CD4-positive, alpha-beta T cell (primary cell): Measurements from ENCODE around the gene UGGT2. TPM values are rescaled to one million over a fixed set of nuclear protein-coding genes. Genes with fewer than 3 reads are reported as not detected.

ENCODE experiments used
- ATAC-seq: fragments of 200-7000 bp; cut with Tn5 transposase; one replicate; pipeline ENCODE4 v1.10.0; 2022; ENCODE audit warnings: mild to moderate bottlenecking; ENCODE audit not compliant: poor library complexity
- CTCF ChIA-PET: fragments of 350-600 bp; sonication (Branson Sonifier 250); formaldehyde crosslinking; loops from one replicate; lab custom pipeline; 2021; ENCODE audit warnings: antibody characterized with exemption, inconsistent platforms; lab: Charles Lee
- POLR2A ChIA-PET: fragments of 350-600 bp; sonication (Branson Sonifier 250); formaldehyde crosslinking; loops from one replicate; lab custom pipeline; 2021; ENCODE audit warnings: antibody characterized with exemption, inconsistent platforms; lab: Charles Lee
- DNase-seq, 14 experiments: peaks; one replicate each; pipeline ENCODE4 v3.0.0-alpha.2; 2013 to 2020; ENCODE audit warnings: mixed read lengths in 2 of 14
- H3K27ac ChIP-seq, 2 donors: one replicate each; pipeline versions ENCODE4 v1.5.1 to v1.7.0; 2013; ENCODE audit warnings: low read length in 2 of 2, low read depth in 1 of 2, mild to moderate bottlenecking in 1 of 2
- H3K27me3 ChIP-seq, 2 experiments: 1 replicate in 1 of 2; 2 replicates in 1 of 2; pipeline versions ENCODE4 v1.6.1 to v1.7.0; 2013; ENCODE audit warnings: low read length in 2 of 2, control low read depth in 1 of 2, mild to moderate bottlenecking in 1 of 2, moderate library complexity in 1 of 2; ENCODE audit not compliant: insufficient read depth in 2 of 2, control insufficient read depth in 1 of 2
- H3K36me3 ChIP-seq: one replicate; pipeline ENCODE4 v1.6.1; 2013; ENCODE audit warnings: low read length, control low read depth; ENCODE audit not compliant: insufficient read depth
- H3K4me1 ChIP-seq: one replicate; pipeline ENCODE4 v1.6.1; 2013; ENCODE audit warnings: low read length, control low read depth; ENCODE audit not compliant: insufficient read depth
- H3K4me3 ChIP-seq: one replicate; pipeline ENCODE4 v1.5.1; 2013; ENCODE audit warnings: mild to moderate bottlenecking, low read length, moderate library complexity
- H3K9me3 ChIP-seq, 2 experiments: 1 replicate in 1 of 2; 2 replicates in 1 of 2; pipeline versions ENCODE4 v1.6.1 to v1.7.0; 2013; ENCODE audit warnings: low read length in 2 of 2, mild to moderate bottlenecking in 2 of 2, control low read depth in 1 of 2, moderate library complexity in 1 of 2; ENCODE audit not compliant: control insufficient read depth in 1 of 2, insufficient read depth in 1 of 2
- H3K27ac Mint-ChIP-seq: one replicate; pipeline ENCODE4 v1.8.0; 2020; ENCODE audit warnings: mixed read lengths
- H3K27me3 Mint-ChIP-seq: one replicate; pipeline ENCODE4 v1.8.0; 2021; ENCODE audit warnings: mixed read lengths
- H3K36me3 Mint-ChIP-seq: one replicate; pipeline ENCODE4 v1.8.0; 2021; ENCODE audit warnings: low read depth, mixed read lengths
- H3K4me1 Mint-ChIP-seq: one replicate; pipeline ENCODE4 v1.8.0; 2021; ENCODE audit warnings: low read depth, mixed read lengths
- H3K4me3 Mint-ChIP-seq: one replicate; pipeline ENCODE4 v1.8.0; 2020; ENCODE audit warnings: mild to moderate bottlenecking, mixed read lengths
- H3K9me3 Mint-ChIP-seq: one replicate; pipeline ENCODE4 v1.8.0; 2020; ENCODE audit warnings: mixed read lengths
- CTCF ChIP-seq: fragments of 200-600 bp; IDR thresholded peaks from one replicate; pipeline ENCODE4 v1.8.0; 2022; ENCODE audit warnings: antibody characterized with exemption, mild to moderate bottlenecking
- intact Hi-C, 2 experiments: fragments of 100-400 bp; cut with DNase I in 1 of 2; cut with micrococcal nuclease in 1 of 2; formaldehyde crosslinking; loops; one replicate each; pipeline versions ENCODE4 v1.15.1 to v1.9.0; 2023 to 2025; cut with DNase I, micrococcal nuclease
- total RNA-seq, 174 experiments: library from RNA in 2 of 174; stranded (reverse) in 2 of 174; gene quantifications; one replicate each; pipeline ENCODE4 v1.2.3 and lab custom pipeline; 2021 to 2026

The UGGT2 gene
- total RNA-seq, 2 experiments from 2014 or later, result 0.38 TPM; not detected in 1

GRCh38 chr13:95882121-95882520, 171.1 kb downstream of the UGGT2 start:
- DNase-seq (no peak), ATAC-seq (no peak)
- H3K36me3 Mint-ChIP-seq, result no peaks in the 10 kb centered on the region
- no peaks in the 10 kb centered on the region for H3K27me3 ChIP-seq
- H3K4me1 ChIP-seq, result no peaks in the 10 kb centered on the region
- H3K9me3 Mint-ChIP-seq, result no peaks in the 10 kb centered on the region
- H3K4me1 Mint-ChIP-seq, result no peaks in the 10 kb centered on the region
- peaks cover 5% of the 10 kb centered on the region for H3K27me3 Mint-ChIP-seq
- CTCF ChIA-PET, result no interaction called here
- POLR2A ChIA-PET, result no interaction called here
- no peak overlapping the region for H3K27ac ChIP-seq
- no peak overlapping the region for H3K27ac Mint-ChIP-seq
- intact Hi-C loops, result no loop called here
- no peaks in the 10 kb centered on the region for H3K36me3 ChIP-seq
- H3K4me3 Mint-ChIP-seq, result no peak overlapping the region
- no peak overlapping the region for H3K4me3 ChIP-seq
- H3K9me3 ChIP-seq, result no peaks in the 10 kb centered on the region
- TF ChIP-seq CTCF, result no peak

GRCh38 chr13:95880331-95880730, 172.9 kb downstream of the UGGT2 start:
- Histone ChIP-seq H3K27ac (no peak overlapping the region), H3K36me3 (no peaks in the 10 kb centered on the region), H3K4me3 (no peak overlapping the region), H3K4me1 (no peaks in the 10 kb centered on the region), H3K27me3 (no peaks in the 10 kb centered on the region), H3K9me3 (no peaks in the 10 kb centered on the region)
- no peaks in the 10 kb centered on the region for H3K4me1 Mint-ChIP-seq
- ChIA-PET CTCF (no interaction called here), POLR2A (no interaction called here)
- no peak overlapping the region for H3K4me3 Mint-ChIP-seq
- intact Hi-C loops, result no loop called here
- no peak for TF ChIP-seq CTCF
- DNase-seq (no peak), ATAC-seq (no peak)
- peaks cover 5% of the 10 kb centered on the region for H3K27me3 Mint-ChIP-seq
- H3K27ac Mint-ChIP-seq, result no peak overlapping the region
- no peaks in the 10 kb centered on the region for H3K9me3 Mint-ChIP-seq
- no peaks in the 10 kb centered on the region for H3K36me3 Mint-ChIP-seq

- no peak for DNase-seq
- intact Hi-C loops, result no loop called here
- no peaks in the 10 kb centered on the region for H3K9me3 Mint-ChIP-seq
- H3K4me1 ChIP-seq, result no peaks in the 10 kb centered on the region
- no peaks in the 10 kb centered on the region for H3K27me3 ChIP-seq
- H3K9me3 ChIP-seq, result no peaks in the 10 kb centered on the region
- no peak for ATAC-seq
- H3K4me3 Mint-ChIP-seq, result no peak overlapping the region
- ChIA-PET CTCF (no interaction called here), POLR2A (no interaction called here)
- peaks cover 4% of the 10 kb centered on the region for H3K27me3 Mint-ChIP-seq
- H3K27ac Mint-ChIP-seq, result no peak overlapping the region
- H3K36me3 ChIP-seq, result no peaks in the 10 kb centered on the region
- no peak overlapping the region for H3K4me3 ChIP-seq
- H3K27ac ChIP-seq, result no peak overlapping the region
- TF ChIP-seq CTCF, result no peak
- H3K36me3 Mint-ChIP-seq, result no peaks in the 10 kb centered on the region
- H3K4me1 Mint-ChIP-seq, result no peaks in the 10 kb centered on the region
These were observed 178.9 kb downstream of the UGGT2 start for GRCh38 chr13:95874286-95874685.
